ENCODE results near the gene USP10. TPM values are rescaled to one million over a fixed set of nuclear protein-coding genes. Genes with fewer than 3 reads are reported as not detected.

USP10 gene
- total RNA-seq, 1 donor from 2014 or later: 128 TPM

DNA sequence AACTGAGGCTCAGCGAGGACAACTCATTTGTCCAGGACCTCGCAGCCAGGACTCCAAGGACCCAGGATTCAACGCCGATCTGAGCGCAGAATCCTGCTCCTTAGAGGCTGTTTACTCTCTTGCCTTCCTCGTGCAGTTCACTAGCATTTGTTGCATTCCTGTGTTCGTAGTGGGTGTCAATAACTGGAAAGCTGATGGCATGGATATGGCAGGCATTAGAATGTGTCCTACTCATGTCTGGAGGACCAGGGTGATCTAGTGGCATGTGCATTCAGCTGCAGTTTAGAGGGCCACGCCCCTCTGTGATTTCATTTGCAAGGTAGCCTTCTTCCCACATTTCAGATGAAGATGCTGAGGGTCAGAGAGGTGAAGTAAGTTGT, 120.5 kb downstream of the USP10 start:
- H3K36me3 Mint-ChIP-seq: no peaks in the 10 kb centered on the region
- peaks cover 34% of the 10 kb centered on the region for H3K4me1 Mint-ChIP-seq
- H3K27me3 Mint-ChIP-seq (ENCODE audit: low read depth): peaks cover 12% of the 10 kb centered on the region
- DNase-seq (ENCODE audit: low spot score in 2 of 2, unreplicated experiment in 2 of 2): no peak
- H3K4me3 Mint-ChIP-seq: peak overlapping the region; percentile 81
- H3K9me3 Mint-ChIP-seq: no peaks in the 10 kb centered on the region
- H3K27ac Mint-ChIP-seq: peak overlapping the region; percentile 77
- TF ChIP-seq, protein P1, sequence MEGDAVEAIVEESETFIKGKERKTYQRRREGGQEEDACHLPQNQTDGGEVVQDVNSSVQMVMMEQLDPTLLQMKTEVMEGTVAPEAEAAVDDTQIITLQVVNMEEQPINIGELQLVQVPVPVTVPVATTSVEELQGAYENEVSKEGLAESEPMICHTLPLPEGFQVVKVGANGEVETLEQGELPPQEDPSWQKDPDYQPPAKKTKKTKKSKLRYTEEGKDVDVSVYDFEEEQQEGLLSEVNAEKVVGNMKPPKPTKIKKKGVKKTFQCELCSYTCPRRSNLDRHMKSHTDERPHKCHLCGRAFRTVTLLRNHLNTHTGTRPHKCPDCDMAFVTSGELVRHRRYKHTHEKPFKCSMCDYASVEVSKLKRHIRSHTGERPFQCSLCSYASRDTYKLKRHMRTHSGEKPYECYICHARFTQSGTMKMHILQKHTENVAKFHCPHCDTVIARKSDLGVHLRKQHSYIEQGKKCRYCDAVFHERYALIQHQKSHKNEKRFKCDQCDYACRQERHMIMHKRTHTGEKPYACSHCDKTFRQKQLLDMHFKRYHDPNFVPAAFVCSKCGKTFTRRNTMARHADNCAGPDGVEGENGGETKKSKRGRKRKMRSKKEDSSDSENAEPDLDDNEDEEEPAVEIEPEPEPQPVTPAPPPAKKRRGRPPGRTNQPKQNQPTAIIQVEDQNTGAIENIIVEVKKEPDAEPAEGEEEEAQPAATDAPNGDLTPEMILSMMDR (IDR thresholded peaks at IDR 0.05; ENCODE audit: unreplicated experiment): no peak

DNA sequence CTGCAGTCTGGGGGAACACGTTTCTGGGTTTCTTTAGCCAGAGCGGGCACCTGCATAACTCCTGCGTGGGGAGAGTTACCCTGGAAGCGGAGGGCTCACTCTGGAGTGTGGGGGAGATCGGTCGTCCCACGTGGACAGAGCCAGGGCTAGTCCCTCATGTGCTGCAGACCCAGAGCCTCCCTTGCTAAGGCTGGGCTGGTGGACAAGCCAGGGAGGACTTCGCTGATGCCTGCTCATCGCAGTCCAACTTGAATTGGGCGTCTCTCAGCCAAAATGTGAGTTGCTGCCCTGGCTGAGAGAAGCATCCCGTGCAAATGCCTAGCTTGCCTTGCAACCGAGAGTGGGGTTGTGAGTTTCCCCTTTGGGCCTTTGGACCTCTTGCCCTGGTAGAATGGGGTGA, 121.0 kb downstream of the USP10 start:
- H3K9me3 Mint-ChIP-seq: no peaks in the 10 kb centered on the region
- H3K27ac Mint-ChIP-seq: peak overlapping the region; percentile 77
- peaks cover 34% of the 10 kb centered on the region for H3K4me1 Mint-ChIP-seq
- H3K36me3 Mint-ChIP-seq: no peaks in the 10 kb centered on the region
- peak overlapping the region; percentile 81 for H3K4me3 Mint-ChIP-seq
- TF ChIP-seq, protein P1 (IDR thresholded peaks at IDR 0.05; ENCODE audit: unreplicated experiment): no peak
- H3K27me3 Mint-ChIP-seq (ENCODE audit: low read depth): peaks cover 11% of the 10 kb centered on the region
- no peak for DNase-seq (ENCODE audit: low spot score in 2 of 2, unreplicated experiment in 2 of 2)

DNA sequence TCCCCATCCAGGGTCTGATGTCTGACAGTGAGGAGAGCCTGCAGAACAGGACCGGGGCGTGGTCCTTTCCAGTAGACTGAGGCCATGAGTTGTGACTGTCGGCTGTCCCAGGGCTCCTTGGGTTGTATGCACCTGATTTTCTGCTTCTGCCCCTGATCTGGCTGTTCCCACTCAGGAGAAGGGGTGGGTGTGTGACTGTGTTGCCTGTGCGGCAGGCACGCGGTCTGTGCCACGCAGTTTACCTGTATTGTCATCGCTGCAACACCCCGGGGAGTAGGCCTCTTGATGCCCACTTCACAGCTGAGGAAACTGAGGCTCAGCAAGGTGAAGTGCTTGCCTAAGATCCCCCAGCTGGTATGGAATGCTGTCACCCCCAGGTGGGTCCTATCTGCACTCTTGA, 121.4 kb downstream of the USP10 start:
- H3K4me3 Mint-ChIP-seq: peak overlapping the region; percentile 81
- no peaks in the 10 kb centered on the region for H3K36me3 Mint-ChIP-seq
- no peak overlapping the region for H3K27ac Mint-ChIP-seq
- no peak for DNase-seq (ENCODE audit: low spot score in 2 of 2, unreplicated experiment in 2 of 2)
- no peaks in the 10 kb centered on the region for H3K9me3 Mint-ChIP-seq
- peaks cover 11% of the 10 kb centered on the region for H3K27me3 Mint-ChIP-seq (ENCODE audit: low read depth)
- H3K4me1 Mint-ChIP-seq: peaks cover 34% of the 10 kb centered on the region
- TF ChIP-seq, protein P1 (IDR thresholded peaks at IDR 0.05; ENCODE audit: unreplicated experiment): no peak

DNA sequence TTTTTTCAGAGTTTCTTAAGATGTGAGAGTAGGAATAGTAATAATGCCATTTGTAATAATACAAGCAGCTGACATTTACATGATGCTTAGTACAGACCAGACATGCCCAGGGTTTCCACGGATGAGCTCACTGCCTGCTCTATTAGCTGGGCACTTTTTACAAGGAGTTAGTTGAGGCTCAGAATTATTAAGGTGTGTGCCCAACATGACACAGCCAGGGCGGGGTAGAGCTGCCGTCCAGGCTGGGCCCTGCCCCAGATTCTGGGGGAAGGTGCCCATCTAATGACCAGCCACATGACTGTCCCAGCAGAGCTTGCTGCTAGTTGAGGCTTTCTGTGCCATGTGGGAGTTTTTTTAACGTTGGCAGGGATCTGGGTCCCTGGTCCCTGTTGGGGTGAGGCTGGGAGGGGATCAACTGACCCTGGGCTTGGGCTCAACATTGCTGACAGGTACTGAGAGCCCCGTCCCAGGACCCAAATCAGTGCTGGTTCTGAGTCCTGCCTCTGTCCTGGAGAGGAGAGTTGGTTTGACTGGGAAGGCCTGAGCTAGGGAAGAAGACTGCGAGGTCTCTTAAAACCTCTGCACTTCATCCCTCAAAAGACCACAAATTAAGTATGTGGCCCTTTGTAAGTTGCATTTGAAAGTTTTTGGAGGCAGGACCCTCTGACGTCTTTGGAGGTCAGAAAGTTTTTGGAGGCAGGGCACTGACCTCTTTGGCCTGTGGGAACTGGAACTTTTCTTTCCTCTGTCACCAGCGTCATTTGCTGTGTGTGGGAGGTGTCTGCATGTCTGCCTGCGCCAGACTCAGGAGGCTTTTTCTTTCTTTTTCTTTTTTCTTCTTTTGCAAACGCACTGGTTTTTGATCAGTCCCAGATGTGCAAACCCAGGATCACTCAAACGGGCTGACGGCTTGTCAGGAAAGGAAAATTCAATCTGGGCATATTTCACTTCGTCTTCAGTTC, 122.2 kb downstream of the USP10 start:
- Mint-ChIP-seq H3K9me3 (no peaks in the 10 kb centered on the region), H3K36me3 (no peaks in the 10 kb centered on the region), H3K27me3 (ENCODE audit: low read depth) (peaks cover 11% of the 10 kb centered on the region)

DNA sequence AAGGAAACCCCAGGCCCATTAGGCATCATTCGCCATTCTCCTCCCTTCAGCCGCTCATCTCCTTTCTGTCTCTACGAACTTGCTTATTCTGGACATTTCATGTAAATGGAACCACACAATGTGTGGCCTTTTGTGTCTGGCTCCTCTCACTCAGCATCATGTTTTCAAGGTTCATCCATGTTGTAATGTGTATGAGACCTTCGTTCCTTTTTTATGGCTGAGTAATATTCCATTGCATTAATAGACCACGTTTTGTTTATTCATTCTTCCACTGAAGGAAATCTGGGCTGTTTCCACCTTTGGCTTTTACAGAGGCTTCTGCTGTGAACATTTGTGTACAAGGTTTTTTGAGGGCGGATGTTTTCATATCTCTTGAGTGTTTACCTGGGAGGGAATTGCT, 123.2 kb downstream of the USP10 start:
- Mint-ChIP-seq H3K27ac (no peak overlapping the region), H3K4me1 (peaks cover 47% of the 10 kb centered on the region), H3K36me3 (no peaks in the 10 kb centered on the region), H3K9me3 (no peaks in the 10 kb centered on the region), H3K4me3 (no peak overlapping the region), H3K27me3 (ENCODE audit: low read depth) (peaks cover 11% of the 10 kb centered on the region)
- DNase-seq (ENCODE audit: low spot score in 2 of 2, unreplicated experiment in 2 of 2): no peak
- TF ChIP-seq, protein P1 (IDR thresholded peaks at IDR 0.05; ENCODE audit: unreplicated experiment): no peak

More for the DNA sequence above, 122.2 kb downstream of the USP10 start:
- TF ChIP-seq, protein P1 (IDR thresholded peaks at IDR 0.05; ENCODE audit: unreplicated experiment): no peak
- Mint-ChIP-seq H3K4me3 (peak overlapping the region; percentile 81), H3K27ac (peak overlapping the region; percentile 62), H3K4me1 (peaks cover 40% of the 10 kb centered on the region)
- no peak for DNase-seq (ENCODE audit: low spot score in 2 of 2, unreplicated experiment in 2 of 2)

Data from mesothelial cell of epicardium (in vitro differentiated cells).